GM19240 (cell line): ENCODE measurements around the gene NTN4.
"Not testable (repeated sequence)": the region's sequence is repeated elsewhere in the genome, so short reads cannot be mapped to it uniquely, and the experiment has no call there.

ENCODE experiments used
- DNase-seq: peaks from one replicate; pipeline ENCODE4 v3.0.0; 2011; ENCODE audit warnings: low spot score; ENCODE audit not compliant: insufficient read length

NTN4 gene

DNA sequence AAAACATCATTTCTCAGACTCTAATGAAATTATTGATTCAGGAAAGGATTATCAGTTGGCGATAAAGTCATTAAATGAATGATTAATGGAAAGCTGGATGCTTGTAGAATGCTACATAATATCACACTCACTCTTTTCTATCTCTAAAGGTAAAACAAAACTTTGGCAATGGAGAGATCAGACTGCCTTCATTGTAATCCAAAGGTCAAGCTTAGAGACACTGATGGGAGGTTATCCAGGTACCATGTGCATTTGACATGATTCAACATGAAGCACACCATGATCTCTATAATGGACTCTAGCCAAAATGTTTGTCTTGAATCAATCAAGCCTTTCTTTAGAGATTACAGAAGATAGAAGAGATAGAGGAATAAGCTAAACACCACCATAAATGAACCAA is 129.2 kb downstream of the NTN4 start:
- no peak for DNase-seq

- no peak for DNase-seq
These were observed 132.2 kb downstream of the NTN4 start for GRCh38 chr12:95658386-95658785.

GRCh38 chr12:95654665-95655064 is 135.9 kb downstream of the NTN4 start:
- not testable (repeated sequence) for DNase-seq

DNA sequence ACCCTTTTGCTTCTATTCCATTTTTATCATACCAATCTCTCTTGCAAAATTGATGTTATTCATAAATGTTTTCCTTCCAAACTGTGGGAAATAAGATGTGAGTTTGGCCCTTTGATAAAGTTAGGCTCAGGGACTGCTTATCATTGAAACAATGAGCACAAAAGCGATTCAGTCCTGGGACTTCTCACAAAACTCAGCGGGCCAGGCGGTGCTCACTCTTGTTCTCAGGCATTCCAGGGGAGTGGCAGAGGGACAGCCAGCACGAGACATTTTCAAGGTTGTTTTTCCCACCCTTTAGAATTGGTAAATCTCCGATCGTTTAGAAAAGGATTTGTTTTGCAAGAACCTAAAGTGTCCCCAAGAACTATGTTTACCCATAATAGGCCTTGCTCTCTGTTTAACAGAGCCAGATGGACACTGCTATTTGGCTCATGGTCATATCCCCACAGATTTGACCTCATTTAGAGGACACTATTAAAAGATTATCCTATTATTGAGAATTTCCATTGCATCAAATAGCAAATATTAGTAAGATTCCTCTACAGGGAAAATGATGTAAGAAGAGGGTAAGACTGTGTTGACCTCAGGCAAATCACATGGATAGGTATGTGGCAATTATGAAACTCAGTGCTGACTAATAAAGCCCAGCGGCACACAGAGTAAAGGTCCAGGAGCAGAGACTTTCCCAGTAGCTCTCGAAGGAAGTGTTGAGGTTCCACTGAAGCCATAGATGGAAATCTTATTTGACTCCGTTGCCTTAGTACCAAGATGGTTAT is 136.6 kb downstream of the NTN4 start:
- no peak for DNase-seq

DNA sequence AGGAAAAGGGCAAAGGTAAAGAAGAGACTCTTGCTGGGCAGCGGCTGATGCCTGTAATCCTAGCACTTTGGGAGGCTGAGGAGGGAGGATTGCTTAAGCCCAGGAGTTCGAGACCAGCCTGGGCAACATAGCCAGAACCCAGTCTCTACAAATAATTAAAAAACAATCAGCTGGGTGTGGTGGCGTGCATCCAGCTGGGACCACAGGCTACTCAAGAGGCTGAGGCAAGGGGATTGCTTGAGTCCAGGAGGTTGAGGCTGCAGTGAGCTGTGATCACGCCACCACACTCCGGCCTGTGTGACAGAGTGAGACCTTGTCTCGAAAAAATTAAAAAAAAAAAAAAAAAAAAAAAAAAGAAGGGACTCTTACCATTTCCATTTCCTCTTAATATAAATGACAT is 138.9 kb downstream of the NTN4 start:
- no peak for DNase-seq

DNA sequence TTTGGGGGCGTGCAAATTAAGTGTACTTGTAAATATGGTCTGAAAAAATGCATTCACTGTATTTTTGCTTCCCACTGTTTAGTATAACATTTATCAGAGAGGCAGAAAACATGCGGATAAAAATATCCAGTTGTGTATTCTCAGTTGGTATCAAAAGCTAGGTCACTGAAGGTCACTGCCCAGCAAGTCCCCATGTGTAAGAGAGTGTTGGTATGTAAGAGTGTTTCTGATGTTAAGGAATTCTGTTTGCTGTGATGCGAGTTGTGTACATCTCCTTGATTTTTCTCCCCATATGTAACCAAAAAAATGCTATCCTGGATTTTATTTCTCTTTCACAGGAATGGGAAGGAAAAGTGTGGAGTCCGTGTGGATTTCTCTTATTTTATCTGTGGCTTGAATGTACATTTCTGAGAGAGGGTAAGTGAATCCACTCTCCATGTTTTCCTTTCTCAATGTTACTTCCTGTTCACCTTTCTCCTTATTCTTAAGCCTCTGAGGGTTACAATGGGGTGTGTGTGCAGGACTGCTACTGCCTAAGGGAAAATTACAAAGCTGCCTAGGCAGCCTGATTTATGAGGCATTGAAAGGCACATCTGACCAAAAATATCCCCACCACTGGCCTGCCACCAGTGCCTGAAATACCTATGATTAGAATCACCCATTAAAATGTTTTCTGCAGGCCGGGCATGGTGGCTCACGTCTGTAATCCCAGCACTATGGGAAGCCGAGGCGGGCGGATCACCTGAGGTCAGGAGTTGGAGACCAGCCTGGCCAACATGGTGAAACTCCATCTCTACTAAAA is 141.4 kb downstream of the NTN4 start:
- DNase-seq = no peak

GRCh38 chr12:95646781-95647190 is 143.8 kb downstream of the NTN4 start:
- no peak for DNase-seq

DNA sequence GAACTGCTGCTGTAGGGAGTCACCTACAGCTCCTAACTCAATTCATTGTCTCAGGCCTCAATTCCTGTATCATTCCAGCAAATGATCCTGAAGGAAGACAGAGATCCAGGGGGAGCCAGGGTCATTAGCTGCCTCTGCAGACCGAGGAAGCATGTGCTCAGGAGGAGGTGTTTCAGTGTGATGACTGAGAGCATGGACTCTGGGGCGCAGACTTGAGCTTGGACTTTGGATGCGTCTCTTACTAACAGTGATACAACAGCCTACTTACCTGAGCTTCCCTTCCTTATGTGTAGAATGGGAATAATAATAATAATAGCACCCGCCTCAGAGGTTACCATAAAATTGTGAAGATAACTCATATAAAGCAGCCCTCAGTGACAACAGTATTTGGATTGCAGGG is 147.3 kb downstream of the NTN4 start:
- no peak for DNase-seq

DNA sequence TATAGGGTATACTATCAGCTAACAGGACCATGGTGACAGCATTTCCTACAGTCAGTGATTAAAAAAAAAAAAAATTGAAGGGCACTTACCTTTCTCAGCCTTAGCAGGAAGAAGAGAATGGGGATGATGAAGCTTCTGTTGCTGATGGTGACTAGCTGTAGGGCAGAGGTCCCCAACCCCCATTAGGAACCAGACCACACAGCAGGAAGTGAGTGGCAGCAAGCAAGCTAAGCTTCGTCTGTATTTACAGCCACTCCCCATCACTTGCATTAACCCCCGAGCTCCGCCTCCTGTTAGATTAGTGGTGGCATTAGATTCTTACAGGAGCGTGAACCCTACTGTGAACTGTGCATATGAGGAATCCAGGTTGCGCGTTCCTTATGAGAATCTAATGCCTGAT is 148.0 kb downstream of the NTN4 start:
- DNase-seq = no peak

DNA sequence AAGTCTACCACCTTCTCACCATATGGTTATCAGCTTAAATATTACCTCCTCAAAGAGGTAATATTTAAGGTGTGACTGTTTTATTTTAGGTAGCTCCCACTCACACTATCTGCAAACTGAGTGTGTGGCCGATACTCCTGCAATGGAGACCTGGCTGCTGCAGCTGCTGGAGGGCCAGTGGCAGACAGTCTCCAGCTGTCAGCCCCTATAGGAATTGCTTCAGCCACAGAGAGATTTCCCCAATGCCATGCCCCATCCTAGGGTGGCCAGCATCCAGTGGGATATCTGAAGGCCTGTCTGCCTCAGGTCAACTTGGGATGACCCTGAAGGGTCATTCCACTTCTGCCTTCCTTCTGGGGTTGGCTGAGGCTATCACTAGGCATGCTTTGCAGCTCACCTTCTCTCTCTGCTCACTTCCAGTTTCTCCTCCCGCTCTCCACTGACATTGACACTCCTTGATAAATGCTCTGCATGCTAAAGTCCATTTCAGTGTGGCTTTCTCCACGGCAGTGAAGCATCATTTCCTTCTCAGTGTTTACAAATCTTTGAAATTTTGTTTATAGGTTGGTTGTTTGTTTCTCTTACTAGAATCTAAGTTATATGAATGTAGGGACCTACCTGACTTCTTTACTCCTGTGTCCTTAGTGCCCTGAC is 149.1 kb downstream of the NTN4 start:
- no peak for DNase-seq

- DNase-seq = no peak
These were observed 150.0 kb downstream of the NTN4 start for GRCh38 chr12:95640516-95640915.

- DNase-seq = no peak
These were observed 153.0 kb downstream of the NTN4 start for GRCh38 chr12:95637471-95638155.

GRCh38 chr12:95637010-95637409 is 153.6 kb downstream of the NTN4 start:
- DNase-seq = no peak

- DNase-seq = no peak
These were observed 155.6 kb downstream of the NTN4 start for GRCh38 chr12:95634622-95635621.

GRCh38 chr12:95633732-95634465 is 156.7 kb downstream of the NTN4 start:
- DNase-seq = no peak

GRCh38 chr12:95633049-95633731 is 157.4 kb downstream of the NTN4 start:
- DNase-seq = no peak

DNA sequence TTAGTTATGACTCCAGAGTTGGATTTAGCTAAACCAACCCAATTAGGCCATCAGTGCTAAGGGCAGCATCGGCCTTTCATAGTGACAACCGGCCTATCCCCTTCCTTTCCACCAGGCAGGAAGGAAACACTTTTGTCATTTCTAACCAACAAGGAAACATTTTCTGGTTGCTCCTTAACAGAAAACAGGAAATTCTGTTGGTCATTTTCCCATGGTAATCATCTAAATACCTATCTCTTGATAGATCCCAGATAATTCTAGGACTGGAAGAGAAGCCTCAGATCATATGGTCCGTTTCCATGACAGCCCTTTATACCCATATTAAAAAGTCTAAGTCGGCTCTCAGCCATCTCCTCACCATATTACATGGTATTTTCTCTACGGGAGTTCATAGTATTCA is 160.1 kb downstream of the NTN4 start:
- no peak for DNase-seq

- no peak for DNase-seq
These were observed 161.2 kb downstream of the NTN4 start for GRCh38 chr12:95629392-95629791.

DNA sequence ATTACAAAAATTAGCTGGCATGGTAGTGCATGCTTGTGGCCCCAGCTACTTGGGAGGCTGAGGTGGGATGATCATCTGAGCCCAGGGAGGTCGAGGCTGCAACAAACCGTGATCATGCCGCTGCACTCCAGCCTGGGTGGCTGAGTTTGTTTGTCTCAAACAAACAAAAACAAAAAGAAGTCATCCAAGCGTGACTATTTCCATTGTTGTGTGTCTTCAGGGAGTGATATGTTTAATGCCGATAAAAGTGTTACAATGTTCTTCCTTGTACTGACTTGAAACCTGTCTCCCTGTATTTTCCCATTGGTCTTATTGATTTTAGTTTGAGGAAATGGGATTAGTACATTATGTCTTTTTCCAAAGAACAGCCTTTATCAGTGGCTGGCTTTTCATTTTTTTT is 163.7 kb downstream of the NTN4 start:
- no peak for DNase-seq
